Neuronal stem cell (in vitro differentiated cells): Measurements from ENCODE around the gene NOXO1.
"Not testable (repeated sequence)": the region's sequence is repeated elsewhere in the genome, so short reads cannot be mapped to it uniquely, and the experiment has no call there.

Source experiments
- DNase-seq: peaks from one replicate; pipeline ENCODE4 v3.0.0-alpha.2; 2013; ENCODE audit warnings: low spot score
- H2AFZ ChIP-seq: one replicate; pipeline ENCODE4 v1.6.1; 2013; ENCODE audit warnings: mild to moderate bottlenecking, low read length, inconsistent platforms
- H2AK5ac ChIP-seq: 2 replicates; pipeline ENCODE4 v1.6.1; 2013; ENCODE audit warnings: low read depth, mild to moderate bottlenecking, inconsistent platforms, low read length, moderate library complexity, mixed read lengths
- H2BK120ac ChIP-seq: 2 replicates; pipeline ENCODE4 v1.6.1; 2013; ENCODE audit warnings: low read depth, mild to moderate bottlenecking, inconsistent platforms, low read length, moderate library complexity, mixed read lengths
- H2BK12ac ChIP-seq: one replicate; pipeline ENCODE4 v1.6.1; 2013; ENCODE audit warnings: low read length, inconsistent platforms
- H2BK15ac ChIP-seq: 2 replicates; pipeline ENCODE4 v1.6.1; 2013; ENCODE audit warnings: mild to moderate bottlenecking, low read length, inconsistent platforms, mixed read lengths
- H2BK5ac ChIP-seq: one replicate; pipeline ENCODE4 v1.6.1; 2013; ENCODE audit warnings: inconsistent platforms, mild to moderate bottlenecking, low read length, moderate library complexity
- H3K14ac ChIP-seq: one replicate; pipeline ENCODE4 v1.6.1; 2013; ENCODE audit warnings: low read length, inconsistent platforms
- H3K18ac ChIP-seq: 2 replicates; pipeline ENCODE4 v1.6.1; 2013; ENCODE audit warnings: low read length, inconsistent platforms
- H3K23ac ChIP-seq: 2 replicates; pipeline ENCODE4 v1.6.1; 2013; ENCODE audit warnings: low read depth, mild to moderate bottlenecking, mixed read lengths, low read length, inconsistent platforms; ENCODE audit not compliant: poor library complexity
- H3K27ac ChIP-seq: replicated peaks from 3 replicates; pipeline ENCODE4 v1.5.1; 2013; ENCODE audit warnings: low read length, inconsistent platforms
- H3K27me3 ChIP-seq, 3 experiments: 2 replicates each; pipeline ENCODE4 v1.6.1; 2013; ENCODE audit warnings: low read length in 3 of 3, mild to moderate bottlenecking in 2 of 3, inconsistent platforms in 1 of 3, low read depth in 1 of 3, mixed read lengths in 1 of 3, moderate library complexity in 1 of 3; ENCODE audit not compliant: control insufficient read depth in 3 of 3, insufficient read depth in 3 of 3
- H3K36me3 ChIP-seq, 2 donors: replicated peaks in 1 of 2; 2 replicates each; pipeline ENCODE4 v1.6.1; 2013; ENCODE audit warnings: low read length in 2 of 2; ENCODE audit not compliant: control insufficient read depth in 2 of 2, insufficient read depth in 2 of 2
- H3K4ac ChIP-seq: 2 replicates; pipeline ENCODE4 v1.6.1; 2013; ENCODE audit warnings: inconsistent platforms, mild to moderate bottlenecking, low read length, moderate library complexity
- H3K4me1 ChIP-seq, 2 donors: 1 replicate in 1 of 2; 2 replicates in 1 of 2; pipeline ENCODE4 v1.6.1; 2013; ENCODE audit warnings: low read length in 2 of 2, low read depth in 1 of 2; ENCODE audit not compliant: control insufficient read depth in 2 of 2, insufficient read depth in 1 of 2
- H3K4me2 ChIP-seq: one replicate; pipeline ENCODE4 v1.6.1; 2013; ENCODE audit warnings: mild to moderate bottlenecking, low read length, inconsistent platforms; ENCODE audit not compliant: insufficient read depth, poor library complexity, severe bottlenecking
- H3K4me3 ChIP-seq, 2 donors: 2 replicates each; pipeline ENCODE4 v1.5.1; 2013; ENCODE audit warnings: low read length in 2 of 2, mild to moderate bottlenecking in 2 of 2, inconsistent platforms in 1 of 2, moderate library complexity in 1 of 2
- H3K79me1 ChIP-seq: one replicate; pipeline ENCODE4 v1.6.1; 2013; ENCODE audit warnings: low read depth, mild to moderate bottlenecking, inconsistent platforms, low read length, moderate library complexity
- H3K9ac ChIP-seq: one replicate; pipeline ENCODE4 v1.6.1; 2013; ENCODE audit warnings: mild to moderate bottlenecking, low read depth, low read length, inconsistent platforms; ENCODE audit not compliant: poor library complexity
- H3K9me3 ChIP-seq, 2 donors: replicated peaks in 1 of 2; 2 replicates each; pipeline versions ENCODE3 to v1.6.1; 2013; ENCODE audit warnings: low read length in 2 of 2, mild to moderate bottlenecking in 2 of 2, inconsistent platforms in 1 of 2, low read depth in 1 of 2, mixed read lengths in 1 of 2, moderate library complexity in 1 of 2; ENCODE audit not compliant: control insufficient read depth in 2 of 2, insufficient read depth in 1 of 2
- H4K8ac ChIP-seq: one replicate; pipeline ENCODE4 v1.6.1; 2013; ENCODE audit warnings: low read depth, mild to moderate bottlenecking, inconsistent platforms, low read length, moderate library complexity
- H4K91ac ChIP-seq: one replicate; pipeline ENCODE4 v1.6.1; 2013; ENCODE audit warnings: low read length, low read depth, mild to moderate bottlenecking, inconsistent platforms; ENCODE audit not compliant: poor library complexity
- WGBS, 2 donors: extraction: QIAGEN DNeasy Blood & Tissue Kit; methylation state at CpG; one replicate each; pipeline ENCODE4 v1.1.7; 2013; ENCODE audit warnings: missing lambda C conversion rate in 2 of 2, mixed read lengths in 1 of 2; ENCODE audit not compliant: insufficient read length in 2 of 2, insufficient replicate concordance in 1 of 2; ENCODE audit errors: extremely low coverage in 2 of 2; 5-methylcytosine and 5-hydroxymethylcytosine counted together

The NOXO1 gene

GRCh38 chr16:1959269-1960039 lies 21.8 kb downstream of the NOXO1 start, which contains the start of gene NDUFB10:
TSS of gene NDUFB10 (plus strand) at chr16:1959538. CDS start at chr16:1959625, 87 bp downstream.
- peak within 1 kb of the TSS; percentile 58 for H3K27ac ChIP-seq
- H2BK5ac ChIP-seq: peak within 1 kb of the TSS; percentile 94

GRCh38 chr16:1958715-1959268 lies 22.5 kb downstream of the NOXO1 start:
- no peak overlapping the region for H2BK120ac ChIP-seq
- peak overlapping the region; percentile 85 for H2AK5ac ChIP-seq
- H3K4me2 ChIP-seq: peak overlapping the region; percentile 45
- H3K23ac ChIP-seq: peak overlapping the region; percentile 47
- no peak for DNase-seq
- H3K9me3 ChIP-seq: no peaks in the 10 kb centered on the region
- H2BK12ac ChIP-seq: no peak overlapping the region
- peak overlapping the region; percentile 70 for H4K8ac ChIP-seq
- no peaks in the 10 kb centered on the region for H3K27me3 ChIP-seq
- H3K4me3 ChIP-seq: peak overlapping the region; percentile 16 to 77
- peak overlapping the region; percentile 94 for H2AFZ ChIP-seq
- no peak overlapping the region for H3K27ac ChIP-seq
- no CpG with 5 or more reads among the region's 14 CpGs for WGBS, 2 donors
- H3K36me3 ChIP-seq: peaks cover 17 to 32% of the 10 kb centered on the region in 2 donors
- H3K4ac ChIP-seq: peak overlapping the region; percentile 14
- H3K18ac ChIP-seq: peak overlapping the region; percentile 81
- peak overlapping the region; percentile 50 for H2BK15ac ChIP-seq
- H3K14ac ChIP-seq: no peak overlapping the region
- no peak overlapping the region for H4K91ac ChIP-seq
- peaks cover 6% of the 10 kb centered on the region for H3K79me1 ChIP-seq
- H2BK5ac ChIP-seq: no peak overlapping the region
- H3K9ac ChIP-seq: no peak overlapping the region
- H3K4me1 ChIP-seq: peaks cover 7 to 9% of the 10 kb centered on the region in 2 donors

More at GRCh38 chr16:1959269-1960039, 21.8 kb downstream of the NOXO1 start, which contains the start of gene NDUFB10:
- H3K23ac ChIP-seq: peak within 1 kb of the TSS; percentile 94
- H3K79me1 ChIP-seq: peaks cover 6% of the 10 kb centered on the region
- WGBS, 2 donors: no CpG with 5 or more reads among the region's 79 CpGs
- peak within 1 kb of the TSS; percentile 96 for H2AK5ac ChIP-seq
- peak within 1 kb of the TSS; percentile 77 to 87 for H3K4me3 ChIP-seq
- H3K18ac ChIP-seq: peak within 1 kb of the TSS; percentile 98
- H4K8ac ChIP-seq: peak within 1 kb of the TSS; percentile 70
- H2BK120ac ChIP-seq: no peak within 1 kb of the TSS
- no peaks in the 10 kb centered on the region for H3K9me3 ChIP-seq
- peak within 1 kb of the TSS; percentile 97 for H3K14ac ChIP-seq
- H2AFZ ChIP-seq: peak within 1 kb of the TSS; percentile 94
- H3K4ac ChIP-seq: peak within 1 kb of the TSS; percentile 32
- peak within 1 kb of the TSS; percentile 95 for H3K9ac ChIP-seq
- peaks cover 18 to 36% of the 10 kb centered on the region in 2 donors for H3K36me3 ChIP-seq
- no peak within 1 kb of the TSS for H4K91ac ChIP-seq
- H2BK15ac ChIP-seq: peak within 1 kb of the TSS; percentile 50
- peak; percentile 87 for DNase-seq
- no peaks in the 10 kb centered on the region for H3K27me3 ChIP-seq
- H3K4me2 ChIP-seq: peak within 1 kb of the TSS; percentile 71
- H3K4me1 ChIP-seq: peaks cover 7 to 9% of the 10 kb centered on the region in 2 donors
- H2BK12ac ChIP-seq: peak within 1 kb of the TSS; percentile 78

- H4K91ac ChIP-seq, H2AFZ ChIP-seq, H2BK120ac ChIP-seq, H3K27ac ChIP-seq, H3K79me1 ChIP-seq, H3K9ac ChIP-seq, H3K14ac ChIP-seq, H2BK5ac ChIP-seq, H4K8ac ChIP-seq, H3K9me3 ChIP-seq, H3K18ac ChIP-seq, H3K4ac ChIP-seq, H3K23ac ChIP-seq, H3K4me2 ChIP-seq, H2BK12ac ChIP-seq, H3K27me3 ChIP-seq, H3K4me3 ChIP-seq, H2BK15ac ChIP-seq, H3K4me1 ChIP-seq, H2AK5ac ChIP-seq, DNase-seq: not testable (repeated sequence)
- no CpG with 5 or more reads among the region's 30 CpGs for WGBS, 2 donors
- peaks cover 13 to 25% of the 10 kb centered on the region in 2 donors for H3K36me3 ChIP-seq
These were observed 23.2 kb downstream of the NOXO1 start for GRCh38 chr16:1958143-1958491.

- no CpG with 5 or more reads among the region's 22 CpGs for WGBS, 2 donors
- not testable (repeated sequence) for H3K4ac ChIP-seq, H3K4me3 ChIP-seq, H2BK15ac ChIP-seq, H3K27me3 ChIP-seq, H3K18ac ChIP-seq, H3K23ac ChIP-seq, H3K9ac ChIP-seq, H3K14ac ChIP-seq, H4K91ac ChIP-seq, H2AFZ ChIP-seq, H2BK12ac ChIP-seq, DNase-seq, H3K4me1 ChIP-seq, H3K9me3 ChIP-seq, H4K8ac ChIP-seq, H3K27ac ChIP-seq, H2BK120ac ChIP-seq, H2AK5ac ChIP-seq, H3K79me1 ChIP-seq, H2BK5ac ChIP-seq
- Histone ChIP-seq H3K4me2 (peak overlapping the region; percentile 18), H3K36me3 (peaks cover 9 to 20% of the 10 kb centered on the region in 2 donors)
These were observed 23.7 kb downstream of the NOXO1 start for GRCh38 chr16:1957434-1958142.
